Ishikawa (cell line): ENCODE data around the gene HSPA14.

ENCODE experiments used
- CEBPB ChIP-seq: IDR thresholded peaks from 2 replicates; pipeline ENCODE4 v1.6.1; 2012
- CREB1 ChIP-seq: IDR thresholded peaks from 2 replicates; pipeline ENCODE4 v1.6.1; 2012; ENCODE audit warnings: low read depth
- EGR1 ChIP-seq: IDR thresholded peaks from 2 replicates; pipeline ENCODE4 v1.6.1; 2012
- EP300 ChIP-seq: IDR thresholded peaks from 2 replicates; pipeline ENCODE4 v1.6.1; 2012; ENCODE audit warnings: borderline replicate concordance
- FOXM1 ChIP-seq: IDR thresholded peaks from 2 replicates; pipeline ENCODE4 v1.6.1; 2012; ENCODE audit warnings: low read depth, borderline replicate concordance
- MAX ChIP-seq: IDR thresholded peaks from 2 replicates; pipeline ENCODE4 v1.6.1; 2012
- NFIC ChIP-seq: IDR thresholded peaks from 2 replicates; pipeline ENCODE4 v1.6.1; 2012
- RAD21 ChIP-seq: IDR thresholded peaks from 2 replicates; pipeline ENCODE4 v1.6.1; 2012; ENCODE audit warnings: low read depth
- REST ChIP-seq: IDR thresholded peaks from 2 replicates; pipeline ENCODE4 v1.6.1; 2012; ENCODE audit warnings: low read depth, mild to moderate bottlenecking
- TAF1 ChIP-seq: IDR thresholded peaks from 2 replicates; pipeline ENCODE4 v1.6.1; 2012; ENCODE audit warnings: low read depth, mild to moderate bottlenecking
- TCF12 ChIP-seq: IDR thresholded peaks from 2 replicates; pipeline ENCODE4 v1.6.1; 2012; ENCODE audit warnings: low read depth
- TEAD4 ChIP-seq: IDR thresholded peaks from 2 replicates; pipeline ENCODE4 v1.6.1; 2012
- USF1 ChIP-seq: IDR thresholded peaks from 2 replicates; pipeline ENCODE4 v1.6.1; 2012
- YY1 ChIP-seq: IDR thresholded peaks from 2 replicates; pipeline ENCODE4 v1.6.1; 2012; ENCODE audit warnings: low read depth
- ZBTB7A ChIP-seq: IDR thresholded peaks from 2 replicates; pipeline ENCODE4 v1.6.1; 2012; ENCODE audit warnings: low read depth

Gene HSPA14

GRCh38 chr10:14858338-14858960 is 20.3 kb downstream of the HSPA14 start:
- TF ChIP-seq EP300 = no peak
- no peak for TF ChIP-seq EGR1
- TF ChIP-seq TCF12 = no peak
- no peak for TF ChIP-seq TEAD4
- TF ChIP-seq NFIC = no peak
- TF ChIP-seq MAX = no peak
- TF ChIP-seq REST = no peak
- TF ChIP-seq CREB1 = no peak

- TF ChIP-seq ZBTB7A (no peak), NFIC (no peak), USF1 (no peak), TCF12 (no peak), TEAD4 (no peak), EGR1 (no peak), RAD21 (no peak), FOXM1 (no peak), TAF1 (no peak)
Observed at GRCh38 chr10:14859043-14859442, 20.9 kb downstream of the HSPA14 start.

GRCh38 chr10:14859775-14860174 is 21.7 kb downstream of the HSPA14 start:
- TF ChIP-seq TEAD4 (no peak), CREB1 (no peak), NFIC (no peak), CEBPB (no peak), USF1 (no peak), EP300 (no peak), ZBTB7A (no peak), YY1 (no peak), TAF1 (no peak), RAD21 (no peak), MAX (no peak), FOXM1 (no peak), EGR1 (no peak), REST (no peak), TCF12 (no peak)

- TF ChIP-seq TCF12 (no peak), EP300 (no peak), NFIC (no peak), REST (no peak), TEAD4 (no peak), MAX (no peak), TAF1 (no peak), USF1 (no peak), CEBPB (no peak), CREB1 (no peak), EGR1 (no peak), FOXM1 (no peak), YY1 (no peak), ZBTB7A (no peak), RAD21 (no peak)
Observed at GRCh38 chr10:14860791-14861190, 22.7 kb downstream of the HSPA14 start.
